Measurements from ENCODE around the gene SH3RF2. TPM values are rescaled to one million over a fixed set of nuclear protein-coding genes. Genes with fewer than 3 reads are reported as not detected.

Gene SH3RF2
- total and polyA plus RNA-seq, 2 donors (not counting 3 experiments of a cell fraction or from before 2014, with no cell fraction given), result 0.54 to 0.84 TPM

- Histone ChIP-seq H4K20me1 (replicated peaks; ENCODE audit: control insufficient read depth, extremely low read depth, insufficient read depth, low read length) (no peaks in the 10 kb centered on the region), H3K4me3 (replicated peaks in 1 of 3; ENCODE audit: insufficient read depth in 1 of 3, low read depth in 1 of 3, low read length in 3 of 3) (no peak overlapping the region), H3K79me2 (ENCODE audit: control insufficient read depth, insufficient read depth, low read length) (no peaks in the 10 kb centered on the region), H3K36me3 (ENCODE audit: control insufficient read depth in 2 of 2, extremely low read depth in 1 of 2, insufficient read depth in 2 of 2, low read length in 2 of 2) (no peaks in the 10 kb centered on the region), H3K27me3 (ENCODE audit: control insufficient read depth in 2 of 2, insufficient read depth in 2 of 2, low read length in 2 of 2) (peaks cover 2 to 3% of the 10 kb centered on the region in 2 experiments), H3K4me1 (ENCODE audit: control insufficient read depth, extremely low read depth, insufficient read depth, low read length) (no peaks in the 10 kb centered on the region), H2AFZ (ENCODE audit: low read depth, low read length) (no peak overlapping the region), H3K9ac (replicated peaks; ENCODE audit: extremely low read depth, insufficient read depth, low read length) (no peak overlapping the region), H3K4me2 (ENCODE audit: insufficient read depth, low read length) (no peak overlapping the region), H3K27ac (ENCODE audit: insufficient read depth, low read depth, low read length) (no peak overlapping the region), H3K9me3 (replicated peaks; ENCODE audit: control insufficient read depth, insufficient read depth, low read length) (no peaks in the 10 kb centered on the region), H3K9me1 (replicated peaks; ENCODE audit: control insufficient read depth, extremely low read depth, insufficient read depth, low read length) (no peaks in the 10 kb centered on the region)
- CTCF ChIA-PET, result interaction anchor here (0.7 to 1.3 kb wide), 2 partner anchors 13 to 17 kb away, joined by 3 read pairs; no protein-coding TSS in a partner anchor
- POLR2A ChIA-PET, result no interaction called here
- intact Hi-C loops (cut with micrococcal nuclease) (no loop called here), dilution Hi-C loops (cut with MboI; ENCODE audit: extremely low pct_ligation_motif_present, low sequenced_read_pairs) (no loop called here)
- TF ChIP-seq POLR2A (IDR thresholded peaks at IDR 0.05; ENCODE audit: low read depth, low read length) (no peak), JUN (IDR thresholded peaks at IDR 0.05; ENCODE audit: borderline replicate concordance, insufficient read depth, insufficient read length, low read depth) (no peak), CTCF (IDR thresholded peaks at IDR 0.05; ENCODE audit: extremely low read depth in 1 of 2, insufficient read depth in 1 of 2, low read depth in 1 of 2, low read length in 2 of 2) (no peak), POLR2AphosphoS5 (IDR thresholded peaks at IDR 0.05; ENCODE audit: insufficient read depth, low read depth, low read length) (no peak), FOS (IDR thresholded peaks at IDR 0.05; ENCODE audit: borderline replicate concordance, insufficient read depth, low read length) (no peak), MAX (IDR thresholded peaks at IDR 0.05; ENCODE audit: insufficient read depth, insufficient read length) (no peak), EZH2 (IDR thresholded peaks at IDR 0.05; ENCODE audit: borderline replicate concordance, low read depth, low read length, severe bottlenecking) (no peak), MYC (IDR thresholded peaks at IDR 0.05; ENCODE audit: low read depth, low read length) (no peak), GATA2 (IDR thresholded peaks at IDR 0.05; ENCODE audit: insufficient read depth, insufficient read length, low read depth, low read length) (no peak)
- FAIRE-seq, result no peak
- no TSS peak for BruUV-seq (replicated peaks)
- no peak for DNase-seq (ENCODE audit: low read depth, low spot score)
These were observed 131.8 kb downstream of the SH3RF2 start for GRCh38 chr5:146068206-146068605.
